AML-193 (cell line): ENCODE results near the gene LSM14B.
A peak's percentile ranks its signal among the peaks of the same experiment; 100 is the strongest.
"Not testable (repeated sequence)": the region's sequence is repeated elsewhere in the genome, so short reads cannot be mapped to it uniquely, and the experiment has no call there.

Experiments used
- DNase-seq, 2 experiments: peaks; one replicate each; lab custom pipeline; 2025; lab: John Stamatoyannopoulos, UW

The LSM14B gene

DNA sequence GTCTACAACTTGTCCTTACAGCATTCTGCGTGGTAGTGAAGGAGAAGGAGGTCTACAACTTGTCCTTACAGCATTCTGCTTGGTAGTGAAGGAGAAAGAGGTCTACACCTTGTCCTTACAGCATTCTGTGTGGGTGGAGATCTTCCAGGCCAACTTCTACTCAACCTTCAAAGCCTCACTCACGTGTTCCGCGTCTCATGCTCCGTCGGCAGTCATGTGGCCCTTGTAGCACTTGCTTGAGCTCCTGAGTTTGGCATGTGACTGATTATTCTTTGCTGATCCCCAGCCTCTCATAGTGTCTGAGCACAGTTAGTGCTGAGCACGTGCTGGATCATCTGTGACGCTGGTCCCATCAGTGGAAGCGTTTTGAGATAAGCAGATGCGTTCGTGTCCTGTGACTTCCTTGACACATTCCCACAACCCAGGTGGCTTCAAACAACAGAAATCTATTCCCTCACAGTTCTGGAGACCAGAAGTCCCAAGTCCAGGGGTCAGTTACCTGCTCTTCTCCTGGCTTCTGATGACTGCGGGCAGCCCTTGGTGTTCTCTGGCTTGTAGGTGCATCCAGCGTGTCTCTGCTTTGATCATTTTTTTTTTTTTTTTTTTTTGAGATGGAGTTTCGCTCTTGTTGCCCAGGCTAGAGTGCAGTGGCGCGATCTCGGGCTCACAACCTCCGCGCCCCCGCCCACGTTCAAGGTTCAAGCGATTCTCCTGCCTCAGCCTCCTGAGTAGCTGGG lies 23.9 kb downstream of the LSM14B start:
- no peak for DNase-seq

DNA sequence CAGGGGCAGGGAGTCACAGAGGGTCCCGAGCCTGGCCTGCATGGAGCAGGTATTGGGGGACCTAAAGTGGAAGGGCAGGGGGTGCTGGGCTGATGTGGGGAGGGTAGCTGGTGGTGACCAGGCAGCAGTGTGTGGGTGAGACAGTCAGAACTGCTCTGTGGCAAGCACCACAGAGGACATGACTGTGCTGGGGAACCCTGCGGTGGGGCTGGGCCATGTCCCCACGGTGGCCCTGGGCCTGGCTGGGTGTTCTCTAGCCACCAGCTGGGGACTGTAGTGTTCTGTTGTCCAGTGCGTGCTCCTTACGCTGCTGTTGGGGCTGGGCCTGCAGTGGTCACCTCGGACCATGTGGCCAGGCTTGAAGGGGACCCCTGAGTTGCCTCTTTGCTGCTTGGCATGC lies 24.9 kb downstream of the LSM14B start:
- no peak for DNase-seq

DNA sequence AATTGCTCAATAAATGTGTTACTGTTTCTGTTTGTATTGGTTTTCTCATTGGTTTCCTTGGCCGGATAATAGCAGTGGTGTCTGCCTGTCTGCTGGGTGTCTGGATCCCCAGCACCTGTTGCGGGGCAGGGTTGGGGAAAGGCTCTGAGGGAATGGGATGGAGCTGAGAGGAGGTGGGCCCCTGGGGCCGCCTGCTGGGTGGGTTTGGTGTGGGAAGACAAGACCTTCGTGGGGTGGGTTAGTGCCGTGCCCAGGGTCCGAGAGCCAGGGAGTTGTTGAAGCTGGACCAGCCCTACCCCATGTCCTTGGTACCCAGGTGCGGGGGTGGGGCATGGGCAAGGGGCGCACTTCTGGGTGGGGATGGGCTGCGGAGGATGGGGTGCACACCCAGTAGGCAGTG lies 25.3 kb downstream of the LSM14B start:
- no peak for DNase-seq

DNA sequence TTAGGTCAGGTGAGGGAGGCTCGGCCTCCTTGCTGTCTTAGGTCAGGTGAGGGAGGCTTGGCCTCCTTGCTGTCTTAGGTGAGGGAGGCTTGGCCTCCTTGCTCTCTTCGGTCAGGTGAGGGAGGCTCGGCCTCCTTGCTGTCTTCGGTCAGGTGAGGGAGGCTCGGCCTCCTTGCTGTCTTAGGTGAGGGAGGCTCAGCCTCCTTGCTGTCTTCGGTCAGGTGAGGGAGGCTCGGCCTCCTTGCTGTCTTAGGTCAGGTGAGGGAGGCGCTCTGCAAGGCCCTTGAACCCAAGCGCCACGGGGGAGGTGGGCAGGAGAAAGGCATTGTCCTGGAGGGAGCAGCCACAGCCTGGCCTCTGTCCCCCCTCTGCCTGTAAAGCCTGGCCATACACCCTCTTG lies 26.1 kb downstream of the LSM14B start:
- not testable (repeated sequence) for DNase-seq

DNA sequence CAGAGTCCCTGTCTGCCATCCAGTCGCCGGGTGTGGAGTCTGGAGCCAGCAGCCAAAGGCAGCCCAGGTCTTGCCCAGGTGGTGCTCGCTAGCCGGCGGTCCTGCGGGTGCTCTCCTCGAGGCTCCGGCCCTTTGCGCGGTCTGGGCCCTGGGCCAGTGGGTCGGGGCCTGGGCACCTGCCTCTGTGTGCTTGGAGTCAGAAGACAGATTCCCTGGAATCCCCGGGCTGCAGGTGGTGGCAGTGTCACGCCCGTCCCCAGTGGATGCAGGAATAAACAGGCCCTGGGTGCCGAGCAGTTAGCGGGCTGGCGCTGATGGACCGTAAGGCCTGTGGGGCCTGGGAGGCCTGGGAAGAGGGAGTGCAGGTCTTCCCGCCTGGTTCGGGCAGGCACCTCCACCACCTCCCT lies 26.6 kb downstream of the LSM14B start:
- no peak for DNase-seq

DNA sequence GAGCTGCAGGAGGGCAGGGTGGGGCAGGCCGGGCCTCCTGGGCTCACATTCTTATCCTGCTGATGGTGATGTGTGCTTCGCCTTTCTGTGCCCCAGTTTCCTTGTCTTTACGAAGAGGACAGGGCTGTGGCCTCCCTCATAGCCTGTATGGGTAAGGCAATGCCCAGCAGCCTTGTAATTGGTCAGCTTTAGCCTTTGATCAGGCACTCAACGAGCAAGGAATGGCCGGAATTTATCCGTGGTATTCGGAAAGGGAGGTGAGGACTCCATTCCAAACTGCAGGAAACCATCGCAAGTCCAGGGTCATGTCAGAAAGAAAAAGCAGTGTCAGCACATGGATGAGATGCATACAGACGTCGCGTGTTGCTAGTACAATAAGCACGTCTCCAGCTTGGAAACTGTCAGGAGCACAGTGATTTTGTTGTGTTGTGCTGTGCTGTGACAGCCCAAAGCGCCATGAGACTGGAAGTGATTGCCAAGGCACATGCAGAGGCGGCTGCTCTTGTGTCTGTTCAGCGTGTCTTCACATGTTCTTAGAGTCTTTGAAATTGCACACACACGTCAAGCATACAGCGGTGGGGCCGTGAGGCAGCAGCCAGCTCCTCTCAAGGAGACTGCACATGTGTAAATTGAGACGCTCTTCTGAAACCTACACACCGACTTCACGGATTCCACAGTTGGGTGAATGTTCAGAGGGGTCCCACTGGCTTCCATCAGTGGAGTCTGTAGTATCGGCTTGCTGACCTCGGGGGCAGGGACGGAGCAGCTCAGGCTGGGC lies 27.4 kb downstream of the LSM14B start:
- no peak for DNase-seq

DNA sequence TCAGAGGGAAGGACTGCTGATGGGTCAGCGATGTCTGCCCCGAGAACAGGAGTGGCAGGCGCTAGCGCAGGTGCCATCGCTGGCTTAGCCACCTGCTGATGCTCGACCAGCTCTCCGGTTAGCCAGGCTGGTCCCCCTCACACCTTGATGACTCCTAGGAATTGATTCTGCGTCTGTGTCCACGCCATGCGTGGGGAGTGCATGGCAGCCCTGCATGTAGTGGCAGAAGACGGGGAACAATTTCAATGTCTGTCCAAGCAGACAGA lies 28.0 kb downstream of the LSM14B start:
- no peak for DNase-seq

DNA sequence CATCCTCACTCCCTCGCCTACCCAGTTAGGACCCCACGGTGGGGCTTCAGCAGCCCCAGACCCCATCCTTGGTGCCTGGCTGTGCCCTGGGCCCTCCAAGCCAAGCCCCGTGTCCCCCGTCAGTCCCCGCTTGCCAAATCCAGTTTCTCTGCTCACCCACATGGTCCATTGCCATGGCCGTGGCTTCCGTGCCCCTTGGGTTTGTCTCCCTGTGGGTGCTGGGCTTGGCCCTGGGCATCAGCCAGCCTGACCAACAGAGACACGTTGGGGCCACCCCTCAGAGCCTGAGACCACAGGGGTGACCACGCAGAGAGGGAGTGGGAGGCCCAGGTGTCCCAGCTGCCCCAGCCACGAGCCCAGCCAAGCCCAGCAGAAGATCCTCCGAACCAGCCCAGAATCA lies 28.9 kb downstream of the LSM14B start:
- no peak for DNase-seq

DNA sequence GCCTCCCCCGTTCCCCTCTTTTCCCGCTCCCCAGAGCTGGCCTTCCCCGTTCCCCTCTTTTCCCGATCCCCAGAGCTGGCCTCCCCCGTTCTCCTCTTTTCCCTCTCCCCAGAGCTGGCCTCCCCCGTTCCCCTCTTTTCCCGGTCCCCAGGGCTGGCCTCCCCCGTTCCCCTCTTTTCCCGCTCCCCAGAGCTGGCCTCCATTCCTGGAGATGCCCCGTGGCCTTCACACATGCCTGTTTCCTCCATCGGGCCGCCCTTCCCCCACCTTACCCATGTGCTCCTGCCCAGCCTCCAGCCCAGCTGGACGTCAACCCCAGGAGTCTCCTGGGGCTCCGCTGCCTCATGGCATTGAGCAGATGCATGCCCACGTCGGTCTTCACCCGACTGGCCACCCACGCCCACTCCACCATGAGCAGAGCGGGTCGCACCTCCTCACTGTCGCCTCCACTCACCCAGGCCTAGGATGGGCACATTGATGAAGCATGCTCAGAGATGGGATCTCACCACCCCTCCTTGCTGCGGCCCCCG lies 29.6 kb downstream of the LSM14B start:
- DNase-seq = no peak

DNA sequence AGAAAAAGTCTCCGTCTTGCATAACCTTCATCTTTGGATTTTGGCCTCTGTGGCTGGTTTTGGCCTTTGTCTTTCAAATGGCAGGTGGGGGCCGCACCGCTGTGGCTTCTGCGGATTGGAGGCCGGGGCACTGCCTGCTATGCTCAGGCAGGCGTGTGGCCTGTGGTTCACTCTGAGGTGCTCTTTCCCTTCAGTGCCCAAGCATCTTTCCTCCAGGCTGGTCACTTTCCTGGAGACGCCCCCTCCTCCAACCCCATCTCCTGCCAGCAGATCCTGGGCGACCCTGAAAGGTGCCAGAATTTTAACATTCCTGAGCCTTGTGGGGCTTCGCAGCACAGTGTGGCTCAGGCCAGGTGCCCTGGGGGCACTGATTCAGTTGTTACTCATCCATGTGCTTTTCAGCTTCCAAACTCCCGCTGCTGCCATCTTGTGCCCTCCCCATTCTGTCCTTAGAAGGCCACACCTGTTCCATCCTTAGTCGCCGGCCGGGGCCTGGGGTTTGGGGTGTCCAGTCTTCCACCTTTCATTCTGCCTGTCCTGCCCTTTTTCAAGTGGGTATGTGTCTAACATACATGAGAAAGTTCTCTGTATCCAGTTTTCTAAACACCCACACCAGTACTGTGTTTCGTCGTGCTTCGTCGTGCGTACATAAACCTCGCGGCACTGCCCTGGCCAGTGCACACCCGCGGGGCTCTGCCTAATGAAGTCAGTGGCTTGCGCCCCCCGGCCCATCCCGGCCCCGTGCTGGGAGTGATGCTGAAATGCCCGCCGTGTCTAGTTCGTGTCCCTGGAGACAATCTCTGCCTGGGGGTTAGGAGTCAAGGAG lies 33.4 kb downstream of the LSM14B start:
- DNase-seq = no peak

DNA sequence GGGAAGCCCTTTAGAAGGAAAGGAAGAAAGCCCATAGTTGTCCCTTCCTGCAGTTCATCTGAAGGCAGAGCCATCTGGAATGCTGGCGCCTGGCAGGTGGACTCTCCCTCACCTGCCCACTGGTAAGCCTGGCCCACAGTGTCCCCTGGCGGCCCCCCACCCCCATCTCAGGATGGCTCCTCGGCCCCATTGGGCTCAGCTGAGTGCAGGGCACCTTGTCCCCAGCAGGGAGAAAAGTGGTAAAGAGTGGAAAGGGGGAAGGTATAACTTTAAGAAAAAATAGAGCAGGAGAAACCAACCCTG lies 33.9 kb downstream of the LSM14B start:
- DNase-seq = no peak

DNA sequence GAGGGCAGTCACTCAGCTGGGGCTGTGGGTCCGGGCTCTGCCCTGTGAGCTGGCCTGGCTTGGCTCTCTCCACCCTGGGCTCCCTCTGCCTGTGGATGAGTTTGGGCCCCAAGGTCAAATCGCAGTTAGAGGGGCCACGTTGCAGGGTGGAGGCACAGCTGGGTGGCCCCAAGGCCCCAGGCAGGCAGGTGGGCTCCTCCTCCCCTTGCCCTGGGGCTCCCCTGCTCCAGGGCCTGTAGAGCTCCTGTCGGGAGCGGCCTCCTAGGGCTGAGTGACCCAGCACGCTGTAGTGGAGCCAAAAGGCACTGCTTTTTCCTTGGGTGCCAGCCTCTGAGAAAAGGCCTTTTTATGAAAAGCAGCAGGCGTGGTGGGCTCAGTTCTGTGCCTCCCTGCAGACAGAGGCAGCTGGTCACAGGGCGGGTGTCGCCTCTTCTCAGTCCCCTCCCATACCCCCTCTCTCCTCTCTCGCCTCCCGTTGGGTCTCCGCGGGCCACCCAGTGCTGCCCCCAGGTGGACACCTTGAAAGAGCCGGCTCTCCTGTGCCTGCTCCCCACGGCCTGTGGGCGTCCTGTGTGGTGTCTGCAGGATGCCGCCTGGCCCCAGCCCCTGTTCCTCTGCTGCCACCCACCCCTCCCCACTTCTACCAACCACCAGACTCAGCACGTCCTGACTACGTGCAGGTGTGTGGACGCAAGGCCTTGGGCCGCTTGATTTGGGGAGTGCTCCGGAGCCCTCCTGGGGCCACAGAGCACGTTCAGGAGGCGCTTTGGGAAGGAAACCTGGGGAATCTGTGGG lies 34.5 kb downstream of the LSM14B start:
- peak in 1 of 2 experiments; percentile 15 for DNase-seq

DNA sequence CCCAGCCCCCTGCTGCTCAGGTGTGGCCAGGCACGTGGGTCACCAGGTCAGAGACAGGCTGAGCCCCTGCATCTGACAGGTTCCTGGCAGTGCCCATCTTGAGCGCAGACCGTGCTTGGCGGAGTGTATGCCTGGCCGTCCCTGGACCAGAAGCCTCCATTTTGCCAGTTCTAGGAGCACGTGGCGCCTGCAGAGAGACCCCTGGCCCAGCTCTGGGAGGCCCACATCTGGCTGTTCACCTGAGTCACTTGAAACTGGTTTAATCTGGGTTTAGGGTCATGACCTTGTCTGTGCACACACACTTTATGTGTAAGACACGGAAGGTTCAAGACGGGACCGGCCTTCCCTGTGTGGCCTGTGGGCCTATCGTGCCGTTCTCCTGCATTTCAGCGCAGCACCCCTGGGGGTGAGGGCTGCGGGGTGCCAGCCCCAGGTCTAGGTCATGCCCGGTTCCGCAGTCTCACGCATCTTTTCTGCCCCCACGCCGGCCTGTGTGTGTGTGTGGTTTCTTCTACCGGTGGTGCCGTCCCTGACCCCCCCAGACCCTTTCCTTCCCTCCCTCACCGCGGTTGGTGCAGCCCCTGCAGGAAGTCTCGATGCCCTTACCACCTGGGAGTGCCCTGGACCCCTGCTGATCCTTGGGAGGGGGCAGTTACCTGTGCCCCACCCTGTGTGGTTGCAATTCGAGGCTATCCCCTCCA lies 35.3 kb downstream of the LSM14B start:
- DNase-seq = no peak

DNA sequence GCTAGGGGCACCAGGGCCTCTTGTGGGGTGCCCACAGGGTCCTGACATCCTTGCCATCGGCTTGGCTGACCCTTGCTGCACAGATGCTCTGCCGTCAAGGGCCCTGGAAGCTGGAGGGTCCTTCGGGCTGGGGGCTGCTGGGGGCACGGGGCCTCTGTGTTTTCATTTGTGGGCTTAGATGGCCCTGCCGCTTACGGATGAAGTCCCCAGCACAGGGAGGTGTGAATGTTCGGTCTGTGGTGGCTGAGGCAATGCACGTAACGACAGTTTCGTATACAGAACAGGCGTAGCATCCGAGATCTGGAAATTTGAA lies 35.8 kb downstream of the LSM14B start:
- no peak for DNase-seq

DNA sequence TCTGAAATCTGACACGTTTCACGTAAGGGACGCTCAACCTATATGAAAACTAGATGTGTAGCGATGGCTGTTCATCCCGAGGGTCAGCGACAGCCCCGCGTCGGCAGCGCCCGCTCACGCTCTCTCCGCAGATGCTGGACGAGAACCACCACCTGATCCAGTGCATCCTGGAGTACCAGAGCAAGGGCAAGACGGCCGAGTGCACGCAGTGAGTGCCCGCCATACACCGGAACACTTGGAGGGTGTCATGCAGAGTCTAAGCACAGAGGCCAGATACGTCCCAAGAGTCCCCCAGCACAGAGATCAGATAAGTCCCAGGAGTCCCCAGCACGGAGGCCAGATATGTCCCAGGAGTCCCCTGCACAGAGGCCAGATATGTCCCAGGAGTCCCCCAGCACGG lies 36.3 kb downstream of the LSM14B start:
- no peak for DNase-seq

DNA sequence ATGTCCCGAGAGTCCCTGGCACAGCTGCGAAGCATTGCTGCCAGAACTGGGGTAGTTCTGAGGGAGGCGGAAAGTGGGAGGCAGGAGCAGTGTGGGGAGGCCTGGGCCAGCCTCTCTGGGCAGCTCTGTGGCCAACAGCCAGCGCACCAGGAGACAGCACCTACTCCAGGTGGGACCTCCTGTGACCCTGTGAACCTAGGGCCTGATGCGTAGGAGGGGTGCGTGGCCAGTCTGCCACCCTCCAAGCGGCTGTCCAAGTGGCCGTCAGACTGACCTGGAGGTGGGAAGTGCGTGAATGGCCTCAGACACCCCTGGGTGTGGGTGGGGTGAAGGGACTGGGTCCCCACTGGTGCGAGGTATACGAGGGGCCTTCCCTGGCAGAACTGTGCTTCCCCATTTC lies 36.8 kb downstream of the LSM14B start:
- DNase-seq = no peak

DNA sequence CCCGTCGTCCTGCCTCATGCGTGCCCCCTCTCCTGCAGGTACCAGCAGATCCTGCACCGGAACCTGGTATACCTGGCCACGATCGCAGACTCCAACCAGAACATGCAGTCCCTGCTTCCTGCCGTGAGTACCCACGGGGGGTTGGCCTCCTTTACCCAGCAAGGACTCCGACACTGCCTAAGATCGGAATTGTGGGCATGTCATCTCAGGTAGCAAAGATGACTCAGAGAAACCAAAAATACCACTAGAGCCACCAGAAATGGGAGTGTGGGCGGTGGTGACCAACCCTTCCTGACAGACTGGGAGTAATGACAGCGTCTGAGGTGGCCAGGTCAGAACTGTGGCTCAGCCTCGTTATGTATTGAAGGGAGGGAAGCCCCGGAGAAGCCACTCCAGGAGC lies 37.6 kb downstream of the LSM14B start:
- DNase-seq = no peak

DNA sequence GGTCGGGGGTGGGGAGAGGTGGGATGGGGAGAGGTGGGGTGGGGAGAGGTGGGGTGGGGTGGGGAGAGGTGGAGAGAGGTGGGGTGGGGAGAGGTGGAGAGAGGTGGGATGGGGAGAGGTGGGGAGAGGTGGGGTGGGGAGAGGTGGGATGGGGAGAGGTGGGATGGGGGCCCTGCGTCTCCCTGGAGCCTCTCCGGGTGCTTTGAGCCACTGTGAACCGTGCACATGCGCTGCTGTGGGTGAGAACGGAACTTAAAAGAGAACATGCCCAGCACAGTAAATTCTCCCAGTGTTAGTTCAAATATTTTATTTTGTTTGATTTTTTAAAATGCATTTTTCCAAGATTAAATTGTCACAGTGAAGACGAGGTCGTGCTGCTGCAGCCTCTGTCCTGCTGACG lies 38.0 kb downstream of the LSM14B start:
- no peak for DNase-seq

DNA sequence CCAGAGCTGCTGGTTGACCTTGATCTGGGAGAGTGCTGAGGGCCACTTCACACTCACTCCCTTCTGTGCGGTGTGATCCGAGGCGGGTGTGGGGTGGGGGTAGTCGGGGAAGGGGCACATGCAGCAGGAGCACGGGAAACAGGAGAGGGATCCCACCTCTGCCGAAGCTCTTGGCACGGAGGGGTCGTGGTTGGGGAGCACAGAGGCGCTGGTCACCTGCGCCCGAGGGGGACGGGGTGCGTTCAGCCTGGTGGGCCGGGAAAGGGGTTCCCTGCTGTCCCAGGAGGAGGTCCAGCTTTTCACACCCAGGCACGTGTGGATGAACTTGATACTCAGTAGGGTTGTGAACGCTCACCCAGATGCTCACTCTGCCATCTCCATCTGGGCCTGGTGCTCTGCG lies 38.6 kb downstream of the LSM14B start:
- DNase-seq = no peak

DNA sequence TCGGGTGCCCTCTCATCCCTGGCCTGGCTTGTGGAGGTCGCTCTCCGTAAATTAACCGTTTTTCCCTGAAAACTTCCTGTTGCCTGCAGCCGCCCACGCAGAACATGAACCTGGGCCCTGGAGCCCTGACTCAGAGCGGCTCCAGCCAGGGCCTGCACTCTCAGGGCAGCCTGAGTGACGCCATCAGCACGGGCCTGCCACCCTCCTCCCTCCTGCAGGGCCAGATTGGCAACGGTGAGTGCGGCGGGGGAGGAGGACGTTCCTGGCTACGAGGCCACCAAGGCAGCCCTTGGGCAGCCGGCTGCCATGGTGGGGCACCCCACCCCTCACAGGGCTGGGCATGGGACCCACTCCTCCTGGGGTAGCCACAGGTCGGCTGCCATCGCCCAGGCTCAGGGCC lies 39.1 kb downstream of the LSM14B start:
- no peak for DNase-seq

DNA sequence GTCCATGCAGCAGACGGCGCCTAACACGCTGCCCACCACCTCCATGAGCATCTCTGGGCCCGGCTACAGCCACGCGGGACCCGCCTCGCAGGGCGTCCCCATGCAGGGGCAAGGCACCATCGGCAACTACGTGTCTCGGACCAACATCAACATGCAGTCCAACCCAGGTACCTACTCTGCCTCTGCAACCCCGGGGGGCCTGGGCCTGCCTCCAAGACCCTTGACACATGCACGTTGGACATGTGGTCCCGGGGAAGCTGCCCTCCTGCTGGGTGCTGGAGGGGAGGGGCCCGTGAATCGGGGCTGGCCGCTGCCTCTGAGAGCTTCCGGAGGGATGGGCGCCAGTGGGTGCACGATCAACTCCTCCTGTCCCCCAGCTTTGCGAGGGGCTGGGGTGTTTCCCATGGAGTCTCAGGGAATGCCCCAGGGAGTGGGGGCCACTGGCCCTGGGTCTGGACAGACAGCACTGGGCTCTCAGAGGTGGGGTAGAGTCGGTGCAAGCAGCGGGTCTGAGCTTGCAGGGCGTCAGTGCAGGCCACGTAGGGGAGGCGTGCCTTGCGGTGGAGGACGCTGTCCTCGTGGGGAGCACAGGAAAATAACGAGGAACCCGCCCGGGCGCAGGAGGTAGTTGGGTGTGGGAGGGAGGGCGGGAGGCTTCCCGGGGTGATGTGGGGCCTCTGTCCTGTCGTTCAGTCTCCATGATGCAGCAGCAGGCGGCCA lies 40.6 kb downstream of the LSM14B start:
- no peak for DNase-seq
